GM12875 (cell line): ENCODE data around the gene SPTBN1.

Source experiments
- H3K4me3 ChIP-seq: one replicate; pipeline ENCODE4 v1.5.1; 2011; ENCODE audit warnings: low read depth, low read length, control low read depth
- TF ChIP-seq, protein P1 (sequence below): IDR thresholded peaks from 2 replicates; pipeline ENCODE4 v1.5.1; 2011; ENCODE audit warnings: low read depth, mild to moderate bottlenecking, control low read depth, inconsistent platforms, low read length, moderate library complexity, borderline replicate concordance; ENCODE audit not compliant: insufficient read depth

Gene SPTBN1

DNA sequence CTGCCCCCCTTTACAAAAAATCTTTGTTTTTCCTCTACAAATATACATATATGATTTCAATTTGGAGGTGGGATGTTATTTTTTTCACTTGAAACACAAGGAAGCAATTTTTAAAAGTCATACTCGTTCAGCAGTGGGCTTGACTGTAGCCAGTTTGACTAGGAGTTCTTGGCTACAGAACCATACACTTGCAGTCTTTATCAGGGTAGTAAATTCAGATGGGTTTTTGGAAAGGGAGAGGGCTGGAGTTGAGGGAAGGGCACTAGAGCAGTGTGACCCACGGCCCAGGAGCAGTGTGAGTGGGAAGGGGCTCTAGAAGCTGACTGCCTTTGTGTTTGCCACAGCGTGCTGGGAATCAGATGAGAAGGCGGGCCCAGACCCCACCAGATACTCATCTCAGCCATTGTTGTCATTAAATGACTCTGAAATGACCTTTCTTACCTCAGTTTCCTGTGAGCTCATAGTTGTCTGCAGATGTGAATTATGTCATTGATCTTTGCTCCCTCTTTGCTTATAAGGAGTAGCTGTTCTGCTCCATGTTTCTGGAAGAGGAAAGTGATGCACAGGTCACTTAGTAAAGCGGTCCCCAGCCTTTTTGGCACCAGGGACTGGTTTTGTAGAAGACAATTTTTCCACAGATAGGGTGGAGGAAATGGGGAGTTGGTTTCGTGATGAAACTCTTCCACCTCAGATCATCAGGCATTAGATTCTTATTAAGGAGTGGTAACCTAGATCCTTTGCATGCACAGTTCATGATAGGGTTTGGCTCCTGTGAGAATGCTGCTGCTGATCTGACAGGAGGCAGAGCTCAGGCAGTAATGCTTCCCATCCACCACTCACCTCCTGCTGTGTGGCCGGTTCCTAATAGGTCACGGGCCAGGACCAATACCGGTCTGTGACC, 116.8 kb downstream of the SPTBN1 start:
- TF ChIP-seq, protein P1, sequence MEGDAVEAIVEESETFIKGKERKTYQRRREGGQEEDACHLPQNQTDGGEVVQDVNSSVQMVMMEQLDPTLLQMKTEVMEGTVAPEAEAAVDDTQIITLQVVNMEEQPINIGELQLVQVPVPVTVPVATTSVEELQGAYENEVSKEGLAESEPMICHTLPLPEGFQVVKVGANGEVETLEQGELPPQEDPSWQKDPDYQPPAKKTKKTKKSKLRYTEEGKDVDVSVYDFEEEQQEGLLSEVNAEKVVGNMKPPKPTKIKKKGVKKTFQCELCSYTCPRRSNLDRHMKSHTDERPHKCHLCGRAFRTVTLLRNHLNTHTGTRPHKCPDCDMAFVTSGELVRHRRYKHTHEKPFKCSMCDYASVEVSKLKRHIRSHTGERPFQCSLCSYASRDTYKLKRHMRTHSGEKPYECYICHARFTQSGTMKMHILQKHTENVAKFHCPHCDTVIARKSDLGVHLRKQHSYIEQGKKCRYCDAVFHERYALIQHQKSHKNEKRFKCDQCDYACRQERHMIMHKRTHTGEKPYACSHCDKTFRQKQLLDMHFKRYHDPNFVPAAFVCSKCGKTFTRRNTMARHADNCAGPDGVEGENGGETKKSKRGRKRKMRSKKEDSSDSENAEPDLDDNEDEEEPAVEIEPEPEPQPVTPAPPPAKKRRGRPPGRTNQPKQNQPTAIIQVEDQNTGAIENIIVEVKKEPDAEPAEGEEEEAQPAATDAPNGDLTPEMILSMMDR: no peak
- H3K4me3 ChIP-seq: no peak overlapping the region

DNA sequence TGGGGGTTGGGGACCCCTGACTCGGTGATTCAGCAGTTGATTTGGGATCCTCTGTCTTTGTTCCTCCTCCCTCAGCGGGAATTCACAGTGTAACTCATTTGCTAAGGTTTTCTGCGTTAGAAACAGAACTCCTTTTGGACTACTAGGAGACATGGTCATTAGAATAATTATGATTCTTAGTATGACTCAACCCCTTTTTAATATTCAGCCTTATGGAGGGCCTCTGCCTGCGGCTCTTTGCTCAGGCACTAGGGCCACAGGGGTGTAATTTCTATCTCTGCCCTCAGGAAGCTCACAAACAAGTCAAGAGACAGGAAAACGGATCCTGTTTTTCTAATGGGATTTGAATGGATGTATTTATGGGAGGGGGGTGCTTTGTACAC, 117.4 kb downstream of the SPTBN1 start:
- no peak overlapping the region for H3K4me3 ChIP-seq
- TF ChIP-seq, protein P1: no peak

DNA sequence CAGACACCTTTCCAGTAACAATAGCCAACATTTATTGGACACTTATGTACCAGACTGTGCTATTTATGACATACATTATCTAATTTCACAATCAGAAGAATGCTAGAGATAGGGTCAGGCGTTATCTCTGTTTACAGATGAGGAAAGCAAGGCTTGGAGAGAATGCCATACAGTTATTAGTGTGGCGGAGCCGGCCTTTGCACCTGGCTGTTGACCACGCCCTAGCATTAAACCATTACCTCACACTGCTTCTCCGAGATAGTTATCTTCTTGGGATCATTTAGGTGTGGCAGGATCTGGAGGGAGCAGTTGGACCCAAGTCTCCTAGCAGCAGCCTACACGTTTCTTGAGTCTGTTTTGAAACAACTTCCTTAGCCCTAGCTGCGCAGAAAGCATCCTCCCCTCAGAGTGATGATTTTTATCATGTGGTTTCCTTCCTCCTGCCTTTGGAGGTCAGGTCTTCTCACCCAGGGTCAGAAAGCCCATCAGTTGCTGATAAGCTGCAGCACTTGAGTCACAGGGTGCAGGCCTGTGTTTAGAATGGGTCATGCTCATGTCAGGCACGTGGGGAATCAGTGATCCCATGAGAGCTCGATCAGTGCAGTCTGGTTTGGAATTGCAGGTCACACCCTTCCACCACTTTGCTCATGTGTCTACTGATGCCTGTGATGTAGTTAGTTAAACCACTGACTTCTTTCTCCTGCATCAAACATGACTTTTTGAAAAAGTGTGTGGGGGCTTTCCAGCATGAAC, 118.2 kb downstream of the SPTBN1 start:
- H3K4me3 ChIP-seq: no peak overlapping the region
- TF ChIP-seq, protein P1: no peak

DNA sequence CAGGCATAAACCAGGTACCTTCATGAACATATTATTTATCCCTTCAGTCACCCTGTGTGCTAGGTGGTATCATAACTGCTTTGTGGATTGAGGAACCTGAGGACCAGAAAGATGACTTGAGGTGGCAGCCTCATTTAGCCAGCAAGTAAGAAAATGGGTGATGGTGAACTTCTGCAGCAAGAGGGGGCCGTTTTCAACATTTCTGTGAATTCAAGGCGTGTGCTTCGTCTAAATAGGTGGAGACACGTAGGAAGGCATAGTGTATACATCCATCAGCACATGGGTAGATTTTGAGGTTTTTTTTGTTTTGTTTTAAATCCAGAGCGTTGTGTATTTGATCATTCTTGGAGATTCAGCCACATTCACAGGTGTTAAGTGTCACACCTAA, 118.7 kb downstream of the SPTBN1 start:
- TF ChIP-seq, protein P1: no peak
- no peak overlapping the region for H3K4me3 ChIP-seq

DNA sequence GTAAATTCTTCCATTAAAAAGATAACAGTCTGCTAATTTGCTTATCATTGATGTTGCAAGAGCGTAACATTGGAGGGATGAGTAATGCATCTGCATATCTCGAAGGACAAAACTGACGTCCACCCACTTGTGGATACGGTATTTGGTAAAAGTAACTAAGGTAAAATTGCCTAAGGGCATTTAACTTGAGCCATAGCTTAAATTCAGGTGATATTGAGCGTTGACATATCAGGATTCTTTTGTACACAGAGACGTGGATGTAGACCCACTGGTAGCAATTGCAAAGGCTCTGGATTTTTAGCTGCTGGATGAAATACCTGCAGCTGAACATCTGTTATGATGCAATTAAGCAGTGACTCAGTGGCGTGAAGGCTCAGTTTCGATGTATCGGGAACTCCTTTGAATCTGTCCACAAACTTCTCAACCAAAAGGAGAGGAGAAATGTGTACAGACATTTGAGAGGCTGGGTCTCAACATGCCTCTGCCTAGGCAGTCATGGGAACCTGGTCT, 119.3 kb downstream of the SPTBN1 start:
- no peak overlapping the region for H3K4me3 ChIP-seq
- TF ChIP-seq, protein P1: no peak

DNA sequence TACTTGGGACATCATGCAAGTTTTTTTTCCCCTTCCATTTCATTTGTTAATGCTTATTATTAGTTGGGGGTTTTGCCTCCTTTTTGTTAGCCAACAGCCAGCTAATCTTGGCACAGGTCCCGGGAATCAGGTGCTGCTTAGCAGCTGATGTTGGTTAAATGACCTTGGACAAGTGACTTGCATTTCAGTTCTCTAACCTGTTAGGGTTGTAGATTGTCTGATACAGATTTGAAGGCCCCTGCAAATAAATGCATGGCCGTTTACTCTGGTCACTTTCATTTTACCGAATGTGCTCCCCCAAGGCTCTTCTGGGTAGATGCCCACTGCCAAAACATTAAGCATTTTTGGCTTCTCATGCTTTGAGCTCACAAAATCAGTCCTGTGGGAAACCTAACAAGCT, 120.9 kb downstream of the SPTBN1 start:
- TF ChIP-seq, protein P1: no peak
- H3K4me3 ChIP-seq: no peak overlapping the region
